HG02571 (cell line): ENCODE data around the gene SPEN.

Experiments used
- ATAC-seq: cut with Tn5 transposase; IDR thresholded peaks from one replicate; pipeline ENCODE4 v1.9.1; 2021; ENCODE audit warnings: mild to moderate bottlenecking, moderate library complexity; ENCODE audit not compliant: unreplicated experiment

SPEN gene

DNA sequence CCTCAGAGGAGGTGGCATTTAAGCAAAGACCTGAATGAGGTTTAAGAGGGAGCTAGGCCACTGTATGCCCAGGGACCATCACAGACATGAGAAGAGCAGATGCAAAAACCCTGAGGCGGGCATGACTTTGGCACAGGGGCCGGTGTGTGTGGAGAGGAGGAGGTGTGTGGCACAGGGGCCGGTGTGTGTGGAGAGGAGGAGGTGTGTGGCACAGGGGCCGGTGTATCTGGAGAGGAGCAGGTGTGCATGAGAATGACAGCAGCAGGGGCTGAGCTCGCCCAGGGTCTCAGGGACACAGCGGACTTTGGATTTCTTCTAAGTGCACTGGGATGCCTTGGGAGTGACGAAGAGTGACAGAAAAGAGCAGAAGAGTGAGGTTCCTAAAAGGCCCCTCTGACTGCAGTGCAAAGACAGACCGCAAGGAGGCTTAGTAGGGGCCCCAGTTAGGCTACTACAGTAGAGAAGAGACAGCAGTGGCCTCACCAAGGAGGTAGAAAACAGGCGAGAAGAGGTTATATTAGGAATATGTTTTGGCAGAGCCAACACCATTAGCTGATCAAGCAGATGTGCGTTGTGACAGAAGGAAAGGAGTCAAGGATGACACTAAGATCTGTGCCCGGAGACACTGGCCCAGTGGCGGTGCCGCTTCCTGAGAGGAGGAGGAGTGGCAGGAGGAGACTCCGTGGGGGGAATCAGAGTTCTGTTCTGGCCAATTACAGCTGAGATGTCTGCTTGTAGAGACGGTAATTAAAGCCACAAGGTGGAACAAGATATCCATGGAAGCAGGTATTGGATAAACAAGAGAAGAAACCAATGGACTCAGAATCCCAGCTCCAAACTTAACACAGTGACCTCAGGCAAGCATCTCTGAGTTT is 110.0 kb downstream of the SPEN start:
- no peak for ATAC-seq

GRCh38 chr1:15958111-15958510 is 110.6 kb downstream of the SPEN start:
- ATAC-seq = no peak

DNA sequence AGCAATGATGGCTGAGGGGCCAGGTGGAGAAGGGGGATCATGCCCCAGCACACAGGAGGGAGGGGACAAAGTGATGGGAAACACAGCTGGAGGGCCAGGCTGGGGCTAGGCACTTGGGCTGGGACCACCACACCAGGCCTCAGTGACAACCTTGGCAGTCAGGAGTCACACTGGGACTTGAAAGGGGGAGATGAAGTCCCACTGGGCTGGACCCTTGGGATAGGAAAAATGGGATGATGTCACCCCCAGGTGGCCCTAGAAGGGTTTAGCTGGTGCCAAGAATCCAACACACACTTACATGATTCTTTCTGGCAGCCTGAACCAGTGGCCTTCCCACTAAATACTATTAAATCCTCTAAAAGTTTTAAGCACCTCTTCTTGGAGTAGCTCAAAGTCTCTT is 111.3 kb downstream of the SPEN start:
- no peak for ATAC-seq

- ATAC-seq = no peak
Measured at GRCh38 chr1:15959424-15959823, 111.9 kb downstream of the SPEN start.

GRCh38 chr1:15959827-15960446 is 112.4 kb downstream of the SPEN start:
- no peak for ATAC-seq

DNA sequence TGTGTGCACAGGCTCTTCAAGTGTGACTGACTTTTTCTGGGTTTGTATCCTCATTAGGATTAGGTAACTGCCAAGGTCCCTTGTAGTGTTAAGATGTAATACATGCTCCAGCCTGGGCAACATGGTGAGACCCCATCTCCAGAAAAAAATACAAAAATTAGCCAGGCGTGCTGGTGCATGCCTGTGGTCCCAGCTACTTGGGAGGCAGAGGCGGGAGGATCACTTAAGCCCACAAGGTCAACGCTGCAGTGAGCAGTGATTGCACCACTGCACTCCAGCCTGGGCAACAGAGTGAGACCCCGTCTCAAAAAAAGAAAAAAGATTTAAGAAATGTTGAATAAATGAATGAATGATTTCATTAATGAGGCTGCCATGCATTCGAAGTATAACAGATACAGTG is 113.3 kb downstream of the SPEN start:
- ATAC-seq = no peak

DNA sequence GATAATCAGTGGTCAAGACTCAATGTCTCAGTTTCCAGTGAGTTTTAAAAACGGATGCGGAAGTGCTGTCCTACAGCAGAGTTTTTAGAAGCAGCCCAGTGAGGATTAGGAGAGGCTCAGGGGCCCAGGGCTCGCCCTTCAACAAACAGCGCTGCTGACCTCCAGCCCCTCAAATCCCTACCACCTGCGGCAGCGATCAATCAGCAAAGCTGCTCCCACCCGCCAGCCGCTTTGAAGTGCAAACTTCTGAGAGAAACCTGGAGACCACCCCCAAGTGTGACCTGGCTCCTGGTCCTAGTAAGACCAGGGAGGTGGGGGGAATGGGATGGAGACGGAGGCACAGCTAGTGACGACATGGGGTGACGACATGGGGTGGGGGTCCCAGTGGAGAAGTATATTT is 114.0 kb downstream of the SPEN start:
- ATAC-seq = no peak

DNA sequence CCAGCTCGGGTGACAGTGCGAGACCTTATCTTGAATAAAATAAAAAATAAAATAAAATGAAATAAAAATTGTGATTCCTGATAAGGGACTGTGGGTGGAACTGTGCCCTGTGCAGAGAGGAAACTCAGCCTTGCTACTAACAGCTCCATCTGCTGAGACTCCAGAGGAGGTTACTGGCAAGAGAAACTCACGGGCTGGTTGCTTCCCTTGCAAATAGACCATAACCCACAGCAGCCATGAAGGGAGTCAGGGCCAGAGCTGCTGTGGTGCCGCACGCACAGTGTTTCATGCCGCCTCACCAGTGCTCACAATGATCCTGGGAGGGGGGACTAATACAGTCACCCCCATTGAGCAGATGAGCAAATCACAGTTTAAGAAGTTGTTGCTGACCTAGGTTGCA is 114.7 kb downstream of the SPEN start:
- no peak for ATAC-seq

GRCh38 chr1:15962671-15963362 is 115.3 kb downstream of the SPEN start:
- no peak for ATAC-seq

GRCh38 chr1:15963363-15963967 is 116.0 kb downstream of the SPEN start:
- ATAC-seq = no peak

DNA sequence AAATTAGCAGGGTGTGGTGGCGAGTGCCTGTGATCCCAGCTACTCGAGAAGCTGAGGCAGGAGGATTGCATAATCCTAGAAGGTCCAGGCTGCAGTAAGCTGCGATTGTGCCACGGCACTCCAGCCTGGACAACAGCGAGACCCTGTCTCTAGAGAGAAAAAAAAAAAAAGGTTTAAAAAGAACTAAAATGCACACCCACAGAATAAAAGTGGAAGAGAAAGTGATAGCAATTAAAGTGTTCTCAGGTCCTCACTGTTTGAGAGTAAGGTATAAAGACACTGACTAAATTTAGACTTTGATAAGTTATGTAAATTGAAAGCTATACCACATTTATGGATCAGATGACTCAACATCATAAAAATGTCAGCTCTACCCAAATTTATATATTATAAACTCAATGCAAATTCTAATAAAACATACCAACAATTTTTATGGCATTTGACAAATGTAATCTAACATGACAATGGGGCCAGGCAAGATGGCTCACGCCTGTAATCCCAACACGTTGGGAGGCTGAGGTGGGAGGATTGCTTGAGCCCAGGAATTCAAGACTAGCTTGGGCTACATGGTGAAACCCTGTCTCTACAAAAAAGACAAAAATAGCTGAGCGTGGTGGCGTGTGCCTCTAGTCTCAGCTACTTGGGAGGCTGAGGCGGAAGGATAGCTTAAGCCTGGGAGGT is 116.6 kb downstream of the SPEN start:
- no peak for ATAC-seq

GRCh38 chr1:15965228-15965767 is 117.8 kb downstream of the SPEN start:
- no peak for ATAC-seq

DNA sequence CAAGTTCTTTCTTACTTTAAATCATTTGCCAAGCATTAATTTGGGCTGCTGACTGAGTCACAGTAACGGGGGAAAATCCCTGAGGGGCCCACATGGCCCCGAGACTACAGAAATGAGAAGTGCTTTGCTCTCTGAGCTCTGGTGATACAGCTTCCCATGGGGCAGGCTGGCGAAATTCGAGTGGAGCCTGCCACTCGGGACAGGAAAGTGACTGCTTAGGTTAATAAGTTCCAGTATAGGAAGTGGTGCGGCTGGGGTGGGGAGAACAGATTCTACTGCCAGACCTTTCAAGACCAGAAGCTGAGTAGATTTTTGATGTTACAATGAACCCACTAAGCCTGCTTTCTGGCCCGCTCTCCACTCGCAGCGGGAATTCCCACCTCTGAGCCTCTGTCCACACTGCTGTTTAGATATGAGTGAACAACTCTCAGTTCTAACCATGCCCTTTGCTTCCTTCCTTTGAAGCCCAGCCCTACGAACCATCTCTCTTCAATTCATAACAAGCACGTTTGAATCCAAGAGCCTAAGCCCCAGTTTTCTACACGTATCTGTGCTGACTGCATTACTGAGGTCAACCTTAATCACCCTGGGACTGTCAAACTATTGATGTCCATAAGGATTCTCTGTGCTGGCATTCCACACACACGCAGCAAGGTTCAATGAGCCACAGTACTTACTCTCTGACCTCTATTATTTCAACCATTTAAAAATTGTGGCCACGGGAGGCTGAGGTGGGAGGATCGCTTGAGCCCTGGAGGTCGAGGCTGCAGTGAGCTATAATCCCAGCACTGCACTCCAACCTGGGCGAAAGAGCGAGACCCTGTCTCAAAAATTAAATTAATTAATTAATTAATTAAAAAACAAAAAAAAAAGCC is 118.8 kb downstream of the SPEN start:
- peak; percentile 65 for ATAC-seq

DNA sequence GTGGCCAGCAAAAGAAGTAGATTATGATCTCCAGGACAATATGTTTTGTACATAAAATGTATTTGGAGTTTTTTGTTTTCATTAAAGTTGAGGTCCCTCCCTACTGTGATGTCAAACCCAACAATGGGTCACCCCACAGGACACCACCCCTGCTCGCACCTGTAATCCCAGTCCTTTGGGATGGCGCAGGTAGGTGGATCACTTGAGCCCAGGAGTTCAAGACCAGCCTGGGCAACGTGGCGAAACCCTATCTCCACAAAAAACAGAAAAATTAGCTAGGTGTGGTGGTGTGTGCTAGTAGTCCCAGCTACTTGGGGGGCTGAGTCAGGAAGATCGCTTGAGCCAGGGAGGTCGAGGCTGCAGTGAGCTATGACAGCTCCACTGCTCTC is 119.4 kb downstream of the SPEN start:
- ATAC-seq = no peak

GRCh38 chr1:15968172-15968571 is 120.7 kb downstream of the SPEN start:
- ATAC-seq = no peak

GRCh38 chr1:15969321-15969880 is 121.9 kb downstream of the SPEN start:
- ATAC-seq = no peak

DNA sequence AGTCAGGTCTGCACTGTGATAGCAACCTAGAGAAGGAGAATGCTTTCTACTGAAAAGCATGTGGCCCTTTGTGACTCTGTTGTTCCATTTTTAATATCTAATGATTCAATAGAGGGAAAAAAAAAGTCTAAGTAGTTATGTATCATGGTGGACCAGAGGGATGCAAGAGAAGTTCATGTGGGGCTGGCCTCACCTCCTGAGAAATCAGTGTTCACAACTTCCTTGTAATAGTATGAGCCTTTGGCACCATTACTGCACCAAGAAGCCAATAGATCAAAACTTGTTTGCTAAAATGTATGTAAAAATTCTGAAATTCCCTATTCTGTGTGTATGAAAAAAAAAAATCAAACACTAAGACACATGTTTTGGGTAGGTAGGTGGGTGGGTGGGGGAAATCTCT is 123.4 kb downstream of the SPEN start:
- ATAC-seq = no peak

- no peak for ATAC-seq
Measured at GRCh38 chr1:15972409-15972808, 124.9 kb downstream of the SPEN start.

- ATAC-seq = no peak
Measured at GRCh38 chr1:15973772-15974171, 126.3 kb downstream of the SPEN start.
